Measurements from ENCODE around the gene KIF12.

- TF ChIP-seq CTCF (IDR thresholded peaks at IDR 0.05; ENCODE audit: borderline replicate concordance, extremely low read depth, low read length, poor library complexity, severe bottlenecking) (no peak), EZH2 (IDR thresholded peaks at IDR 0.05; ENCODE audit: borderline replicate concordance, low read depth, low read length, severe bottlenecking) (no peak)
Observed at GRCh38 chr9:114090798-114091197, 8.3 kb downstream of the KIF12 start.
